Epithelial cell of prostate (primary cell): Measurements from ENCODE around the gene NDUFS6.

Source experiments
- DNase-seq: peaks from one replicate; pipeline ENCODE4 v3.0.0-alpha.2; 2011; ENCODE audit warnings: low read depth, low spot score
- H3K27ac ChIP-seq: fragments of 450-650 bp; 2 replicates; pipeline ENCODE4 v1.5.1; 2017; ENCODE audit warnings: mild to moderate bottlenecking

Gene NDUFS6

GRCh38 chr5:1781726-1782384, 19.4 kb upstream of the NDUFS6 start:
- DNase-seq: no peak
- no peak overlapping the region for H3K27ac ChIP-seq

GRCh38 chr5:1782385-1783215, 18.6 kb upstream of the NDUFS6 start:
- H3K27ac ChIP-seq: no peak overlapping the region
- no peak for DNase-seq

- DNase-seq: no peak
- H3K27ac ChIP-seq: no peak overlapping the region
These were observed 18.0 kb upstream of the NDUFS6 start for GRCh38 chr5:1783216-1783554.

- no peak for DNase-seq
- no peak overlapping the region for H3K27ac ChIP-seq
These were observed 16.8 kb upstream of the NDUFS6 start for GRCh38 chr5:1784197-1785050.

- no peak for DNase-seq
- H3K27ac ChIP-seq: no peak overlapping the region
These were observed 16.1 kb upstream of the NDUFS6 start for GRCh38 chr5:1785062-1785461.

GRCh38 chr5:1785984-1786383, 15.2 kb upstream of the NDUFS6 start:
- no peak for DNase-seq
- H3K27ac ChIP-seq: no peak overlapping the region

GRCh38 chr5:1786621-1787471, 14.4 kb upstream of the NDUFS6 start:
- no peak overlapping the region for H3K27ac ChIP-seq
- no peak for DNase-seq

GRCh38 chr5:1787472-1788047, 13.6 kb upstream of the NDUFS6 start:
- H3K27ac ChIP-seq: no peak overlapping the region
- DNase-seq: no peak

GRCh38 chr5:1788200-1788599, 13.0 kb upstream of the NDUFS6 start:
- H3K27ac ChIP-seq: no peak overlapping the region
- DNase-seq: no peak

GRCh38 chr5:1788828-1789227, 12.4 kb upstream of the NDUFS6 start:
- no peak for DNase-seq
- no peak overlapping the region for H3K27ac ChIP-seq

GRCh38 chr5:1789438-1789833, 11.8 kb upstream of the NDUFS6 start:
- peak; percentile 66 for DNase-seq
- H3K27ac ChIP-seq: peak overlapping the region; percentile 60

- H3K27ac ChIP-seq: peak overlapping the region; percentile 60
- peak; percentile 36 for DNase-seq
These were observed 11.3 kb upstream of the NDUFS6 start for GRCh38 chr5:1789834-1790471.

- no peak overlapping the region for H3K27ac ChIP-seq
- no peak for DNase-seq
These were observed 10.0 kb upstream of the NDUFS6 start for GRCh38 chr5:1791176-1791575.

GRCh38 chr5:1792842-1793266, 8.4 kb upstream of the NDUFS6 start:
- H3K27ac ChIP-seq: no peak overlapping the region
- peak; percentile 48 for DNase-seq

- H3K27ac ChIP-seq: no peak overlapping the region
- DNase-seq: no peak
These were observed 7.9 kb upstream of the NDUFS6 start for GRCh38 chr5:1793301-1793740.

- no peak overlapping the region for H3K27ac ChIP-seq
- no peak for DNase-seq
These were observed 7.0 kb upstream of the NDUFS6 start for GRCh38 chr5:1793966-1794900.

GRCh38 chr5:1794901-1795290, 6.3 kb upstream of the NDUFS6 start:
- no peak for DNase-seq
- H3K27ac ChIP-seq: no peak overlapping the region

- no peak overlapping the region for H3K27ac ChIP-seq
- no peak for DNase-seq
These were observed 5.7 kb upstream of the NDUFS6 start for GRCh38 chr5:1795506-1795905.
